ENCODE results near the gene GPRC5A.
A peak's percentile ranks its signal among the peaks of the same experiment; 100 is the strongest.
"Not testable (repeated sequence)": the region's sequence is repeated elsewhere in the genome, so short reads cannot be mapped to it uniquely, and the experiment has no call there.

Gene GPRC5A, protein sequence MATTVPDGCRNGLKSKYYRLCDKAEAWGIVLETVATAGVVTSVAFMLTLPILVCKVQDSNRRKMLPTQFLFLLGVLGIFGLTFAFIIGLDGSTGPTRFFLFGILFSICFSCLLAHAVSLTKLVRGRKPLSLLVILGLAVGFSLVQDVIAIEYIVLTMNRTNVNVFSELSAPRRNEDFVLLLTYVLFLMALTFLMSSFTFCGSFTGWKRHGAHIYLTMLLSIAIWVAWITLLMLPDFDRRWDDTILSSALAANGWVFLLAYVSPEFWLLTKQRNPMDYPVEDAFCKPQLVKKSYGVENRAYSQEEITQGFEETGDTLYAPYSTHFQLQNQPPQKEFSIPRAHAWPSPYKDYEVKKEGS

DNA sequence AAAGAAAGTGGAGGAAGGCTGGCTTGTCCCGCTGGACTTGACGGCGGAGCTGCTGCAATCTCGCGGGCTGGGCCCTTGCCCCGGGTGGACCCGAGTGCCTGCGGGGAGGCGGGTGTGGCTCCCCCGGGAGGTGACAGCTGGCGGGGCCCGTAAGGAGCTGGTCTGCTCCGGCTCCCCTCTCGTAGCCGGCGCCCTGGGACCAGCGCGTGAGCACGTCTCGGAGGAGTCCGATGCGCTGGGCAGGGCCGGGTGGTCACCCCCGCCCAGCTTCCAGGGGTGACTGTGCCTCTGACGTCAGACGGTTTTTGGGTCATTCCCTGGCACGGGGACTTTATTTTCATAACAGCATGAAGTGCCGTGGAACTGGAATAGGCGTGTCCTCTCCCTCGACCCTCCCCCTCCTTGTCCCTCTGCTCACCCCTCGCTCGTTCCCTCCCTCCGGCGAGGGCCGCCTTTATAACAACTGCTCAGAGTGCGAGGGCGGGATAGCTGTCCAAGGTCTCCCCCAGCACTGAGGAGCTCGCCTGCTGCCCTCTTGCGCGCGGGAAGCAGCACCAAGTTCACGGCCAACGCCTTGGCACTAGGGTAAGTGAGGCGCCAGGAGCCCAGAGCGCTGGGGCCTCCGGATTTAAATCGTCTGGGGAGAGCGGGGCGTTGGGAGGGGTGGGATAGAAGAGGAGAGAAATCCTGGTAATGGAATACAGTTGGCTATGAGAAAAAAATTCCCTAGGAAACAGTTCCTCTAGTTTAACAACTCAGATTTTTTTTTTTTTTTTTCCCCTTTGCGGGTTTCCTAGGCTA lies at the start of gene GPRC5A:
Gene GPRC5A (plus strand): TSS at position 483 of the 801 bp plus-strand sequence. CDS start 16,688 bp downstream, outside the sequence.
- peak; percentile 30 for DNase-seq

GRCh38 chr12:12845794-12846243 lies 45.5 kb upstream of the GPRC5A start:
- no peak for DNase-seq

- not testable (repeated sequence) for DNase-seq
Observed at GRCh38 chr12:12846780-12847179, 44.6 kb upstream of the GPRC5A start.

DNA sequence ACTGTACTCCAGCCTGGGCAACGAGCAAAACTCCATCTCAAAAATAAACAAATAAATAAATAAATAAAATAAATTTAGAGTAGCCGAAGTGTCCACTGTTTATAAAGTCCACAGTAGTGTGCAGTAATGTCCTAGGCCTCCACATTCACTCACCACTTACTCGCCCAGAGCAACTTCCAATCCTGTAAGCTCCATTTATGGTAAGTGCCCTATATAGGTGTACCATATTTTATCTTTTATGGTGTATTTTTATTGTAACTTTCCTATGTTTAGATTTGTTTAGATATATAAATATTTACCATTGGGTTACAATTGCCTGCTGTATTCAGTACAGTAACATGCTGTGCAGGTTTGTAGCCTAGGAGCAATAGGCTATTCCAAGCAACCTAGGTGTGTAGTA lies 37.9 kb upstream of the GPRC5A start:
- no peak for DNase-seq

DNA sequence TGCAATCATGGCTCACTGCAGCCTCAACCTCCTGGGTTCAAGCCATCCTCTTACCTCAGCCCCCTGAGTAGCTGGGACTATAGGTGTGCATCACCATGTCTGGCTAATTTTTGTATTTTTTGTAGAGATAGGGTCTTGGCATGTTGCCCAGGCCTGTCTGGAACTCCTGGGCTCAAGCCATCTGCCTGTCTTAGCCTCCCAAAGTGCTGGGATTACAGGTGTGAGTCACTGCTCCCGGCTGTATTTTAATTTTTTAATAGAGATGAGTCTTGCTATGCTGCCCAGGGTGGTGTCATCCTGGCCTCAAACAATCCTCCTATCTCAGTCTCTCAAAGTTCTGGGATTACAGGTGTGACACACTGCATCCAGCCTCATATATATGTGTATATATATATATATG lies 31.7 kb upstream of the GPRC5A start:
- DNase-seq: no peak

DNA sequence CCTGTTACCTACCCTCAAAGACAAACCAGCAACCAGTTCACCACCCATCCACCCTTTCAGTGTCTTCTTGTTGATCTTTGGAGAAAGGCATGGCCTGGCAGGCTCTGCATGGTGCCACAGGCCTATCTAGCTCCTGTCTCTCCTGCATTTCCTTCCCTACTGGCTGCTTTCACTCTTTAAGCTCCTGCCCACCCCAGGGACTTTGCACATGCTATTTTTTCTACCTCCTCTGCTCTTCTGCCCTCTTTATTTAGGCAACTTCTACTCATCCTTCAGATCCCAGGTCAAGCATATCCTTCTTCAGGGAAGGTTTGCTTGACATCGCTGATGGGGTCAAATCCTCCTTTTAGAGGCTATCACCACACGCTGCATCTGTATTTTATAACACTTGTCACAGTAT lies 27.1 kb upstream of the GPRC5A start:
- DNase-seq: no peak

GRCh38 chr12:12868477-12869235 lies 22.7 kb upstream of the GPRC5A start:
- no peak for DNase-seq

DNA sequence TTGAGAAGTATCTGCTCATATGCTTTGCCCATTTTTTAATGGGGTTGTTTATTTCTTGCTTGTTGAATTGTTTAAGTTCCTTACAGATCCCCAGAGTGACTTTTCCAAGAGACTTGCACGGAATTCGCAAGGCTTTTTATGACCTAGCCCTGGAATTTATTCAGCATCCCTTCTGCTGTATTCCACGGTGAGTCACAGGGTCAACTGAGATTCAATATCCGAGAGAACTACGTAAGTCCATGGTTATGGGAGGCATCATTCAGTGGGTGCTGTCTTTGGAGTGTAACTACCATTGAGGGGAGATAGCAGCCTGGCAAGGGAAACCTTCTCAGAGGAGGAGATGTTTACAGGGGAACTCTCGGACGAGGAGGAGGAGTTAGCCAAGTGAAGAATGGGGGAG lies 20.9 kb upstream of the GPRC5A start:
- no peak for DNase-seq

GRCh38 chr12:12871587-12872138 lies 19.7 kb upstream of the GPRC5A start:
- no peak for DNase-seq

- no peak for DNase-seq
Observed at GRCh38 chr12:12872139-12872933, 19.0 kb upstream of the GPRC5A start.

DNA sequence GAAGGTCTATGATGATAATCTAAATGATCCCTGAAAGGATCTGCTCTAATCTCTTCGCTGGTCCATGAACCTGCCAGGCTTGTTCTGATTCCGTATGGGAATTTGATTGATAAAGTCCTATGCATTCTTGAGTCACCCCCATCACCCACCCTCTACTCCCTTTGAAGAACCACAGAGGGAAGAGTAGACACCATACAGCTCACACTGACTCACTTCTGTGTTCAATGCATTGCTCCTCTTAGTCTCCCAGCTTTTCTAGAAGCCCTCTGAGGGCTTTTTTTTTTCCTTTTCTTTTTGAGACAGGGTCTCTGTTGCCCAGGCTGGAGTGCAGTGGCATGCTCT lies 18.5 kb upstream of the GPRC5A start:
- no peak for DNase-seq

GRCh38 chr12:12874029-12874428 lies 17.3 kb upstream of the GPRC5A start:
- no peak for DNase-seq

DNA sequence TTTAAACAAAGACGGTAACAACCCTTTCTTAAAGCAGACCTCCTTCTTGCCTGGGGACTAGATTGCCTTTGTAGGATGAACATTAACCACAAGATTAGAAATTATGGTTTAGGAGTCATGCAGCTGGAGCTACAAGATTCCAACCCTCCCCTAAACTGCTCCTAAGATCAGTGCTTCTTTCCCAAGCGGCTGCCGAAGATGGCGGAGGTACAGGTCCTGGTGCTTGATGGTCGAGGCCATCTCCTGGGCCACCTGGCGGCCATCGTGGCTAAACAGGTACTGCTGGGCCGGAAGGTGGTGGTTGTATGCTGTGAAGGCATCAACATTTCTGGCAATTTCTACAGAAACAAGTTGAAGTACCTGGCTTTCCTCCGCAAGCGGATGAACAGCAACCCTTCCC lies 16.1 kb upstream of the GPRC5A start:
- not testable (repeated sequence) for DNase-seq

GRCh38 chr12:12877153-12877768 lies 14.1 kb upstream of the GPRC5A start:
- DNase-seq: no peak

- DNase-seq: no peak
Observed at GRCh38 chr12:12877781-12878455, 13.4 kb upstream of the GPRC5A start.

DNA sequence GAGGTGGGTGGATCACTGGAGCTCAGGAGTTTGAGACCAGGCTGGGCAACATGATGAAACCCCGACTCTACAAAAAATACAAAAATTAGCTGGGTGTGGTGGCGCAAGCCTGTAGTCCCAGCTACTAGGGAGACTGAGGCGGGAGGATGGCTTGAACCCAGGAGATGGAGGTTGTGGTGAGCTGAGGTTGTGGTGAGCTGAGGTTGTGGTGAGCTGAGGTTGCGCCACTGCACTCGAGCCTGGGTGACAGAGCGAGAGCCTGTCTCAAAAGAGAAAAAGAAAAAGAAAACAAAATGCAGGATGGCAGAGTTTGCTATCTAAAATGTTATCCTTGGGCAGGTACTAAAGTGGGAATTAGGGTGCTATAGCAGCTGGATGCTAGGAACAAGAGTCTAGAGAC lies 10.8 kb upstream of the GPRC5A start:
- DNase-seq: no peak

GRCh38 chr12:12881151-12881909 lies 10.0 kb upstream of the GPRC5A start:
- no peak for DNase-seq

GRCh38 chr12:12882288-12882687 lies 9.1 kb upstream of the GPRC5A start:
- DNase-seq: no peak

GRCh38 chr12:12883369-12884001 lies 7.9 kb upstream of the GPRC5A start:
- DNase-seq: no peak
